Measurements from ENCODE around the gene AKIRIN2.

The AKIRIN2 gene

DNA sequence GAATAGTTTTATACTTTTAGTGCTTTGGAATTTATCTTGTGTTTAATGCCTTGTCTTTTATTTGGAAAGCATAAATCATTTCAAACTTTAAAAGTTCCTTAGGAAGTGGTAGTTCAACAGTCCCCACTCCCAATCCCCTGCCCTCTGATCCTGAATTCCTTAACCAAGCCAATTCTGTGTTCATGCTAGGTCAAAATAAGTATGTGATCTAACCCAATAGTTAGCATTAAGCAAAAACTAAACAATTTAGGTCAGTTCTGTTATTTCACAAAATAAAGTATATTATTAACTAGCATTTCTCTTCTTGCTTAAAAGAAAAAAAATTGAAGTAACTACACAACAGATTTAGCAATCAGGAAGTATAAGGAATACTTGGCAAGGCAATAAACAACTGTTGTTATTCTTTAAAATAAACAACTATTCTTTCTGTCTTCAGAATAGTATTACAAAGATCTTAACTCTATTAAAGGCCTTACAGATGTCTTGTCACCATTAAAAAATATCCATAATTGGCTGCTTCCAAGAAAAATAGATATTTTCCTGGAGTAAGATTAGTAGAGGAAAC lies 37.0 kb downstream of the AKIRIN2 start:
- TF ChIP-seq, protein P1, sequence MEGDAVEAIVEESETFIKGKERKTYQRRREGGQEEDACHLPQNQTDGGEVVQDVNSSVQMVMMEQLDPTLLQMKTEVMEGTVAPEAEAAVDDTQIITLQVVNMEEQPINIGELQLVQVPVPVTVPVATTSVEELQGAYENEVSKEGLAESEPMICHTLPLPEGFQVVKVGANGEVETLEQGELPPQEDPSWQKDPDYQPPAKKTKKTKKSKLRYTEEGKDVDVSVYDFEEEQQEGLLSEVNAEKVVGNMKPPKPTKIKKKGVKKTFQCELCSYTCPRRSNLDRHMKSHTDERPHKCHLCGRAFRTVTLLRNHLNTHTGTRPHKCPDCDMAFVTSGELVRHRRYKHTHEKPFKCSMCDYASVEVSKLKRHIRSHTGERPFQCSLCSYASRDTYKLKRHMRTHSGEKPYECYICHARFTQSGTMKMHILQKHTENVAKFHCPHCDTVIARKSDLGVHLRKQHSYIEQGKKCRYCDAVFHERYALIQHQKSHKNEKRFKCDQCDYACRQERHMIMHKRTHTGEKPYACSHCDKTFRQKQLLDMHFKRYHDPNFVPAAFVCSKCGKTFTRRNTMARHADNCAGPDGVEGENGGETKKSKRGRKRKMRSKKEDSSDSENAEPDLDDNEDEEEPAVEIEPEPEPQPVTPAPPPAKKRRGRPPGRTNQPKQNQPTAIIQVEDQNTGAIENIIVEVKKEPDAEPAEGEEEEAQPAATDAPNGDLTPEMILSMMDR (IDR thresholded peaks at IDR 0.05; ENCODE audit: low read depth, low read length, missing control alignments), result no peak
- no peak for DNase-seq (ENCODE audit: low read depth)
- no peak overlapping the region for H3K4me3 ChIP-seq (ENCODE audit: low read depth, low read length)
- in situ Hi-C loops (cut with HindIII; ENCODE audit: low sequenced_read_pairs), result loop anchor here (5.0 kb wide), 1 partner anchor 77 kb away; no protein-coding TSS in a partner anchor

DNA sequence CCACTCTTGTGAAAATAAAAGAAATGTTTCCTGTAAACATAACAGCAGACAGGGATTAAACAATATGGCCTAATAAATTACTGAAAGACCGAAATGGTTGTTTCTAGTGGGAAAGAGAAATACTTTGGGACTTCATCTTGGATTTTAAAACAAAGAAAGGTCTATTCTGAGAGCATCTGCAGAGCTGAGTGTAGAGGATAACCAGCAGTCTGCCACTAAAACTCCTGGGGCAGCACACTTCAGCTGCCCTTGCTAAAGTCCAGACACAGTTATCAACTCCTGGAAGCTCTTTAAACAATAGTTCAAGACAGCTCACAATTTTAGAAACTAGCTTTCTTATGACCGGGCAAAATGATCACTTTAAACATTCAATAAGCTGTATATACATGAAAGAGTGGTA lies 38.6 kb downstream of the AKIRIN2 start:
- DNase-seq (ENCODE audit: low read depth), result no peak
- TF ChIP-seq, protein P1 (IDR thresholded peaks at IDR 0.05; ENCODE audit: low read depth, low read length, missing control alignments), result no peak
- in situ Hi-C loops (cut with HindIII; ENCODE audit: low sequenced_read_pairs), result loop anchor here (5.0 kb wide), 1 partner anchor 79 kb away; no protein-coding TSS in a partner anchor

DNA sequence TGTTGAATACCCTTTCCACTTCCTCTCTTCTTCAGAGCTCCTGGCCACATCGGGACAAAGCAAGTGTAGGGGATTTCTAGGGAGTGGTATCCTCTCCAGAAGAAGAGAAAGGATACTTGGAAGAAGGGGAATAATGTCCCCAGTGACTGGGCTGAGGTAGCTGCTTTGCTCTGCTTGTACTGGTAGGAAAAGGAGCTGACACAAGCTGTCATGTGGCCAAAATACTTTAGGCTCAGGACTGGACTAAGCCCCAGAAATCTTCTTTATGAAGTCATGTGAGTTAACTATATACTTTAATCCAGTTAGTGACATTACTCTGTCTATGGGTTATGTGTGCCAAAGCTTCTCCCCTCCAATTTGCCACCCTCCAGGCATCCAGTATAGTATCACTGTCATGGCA lies 40.5 kb downstream of the AKIRIN2 start:
- DNase-seq (ENCODE audit: low read depth), result no peak
- in situ Hi-C loops (cut with HindIII; ENCODE audit: low sequenced_read_pairs), result loop anchor here (5.0 kb wide), 1 partner anchor 81 kb away; no protein-coding TSS in a partner anchor
- TF ChIP-seq, protein P1 (IDR thresholded peaks at IDR 0.05; ENCODE audit: low read depth, low read length, missing control alignments), result no peak
- no peak overlapping the region for H3K4me3 ChIP-seq (ENCODE audit: low read depth, low read length)

More for the DNA sequence above, 38.6 kb downstream of the AKIRIN2 start:
- no peak overlapping the region for H3K4me3 ChIP-seq (ENCODE audit: low read depth, low read length)

DNA sequence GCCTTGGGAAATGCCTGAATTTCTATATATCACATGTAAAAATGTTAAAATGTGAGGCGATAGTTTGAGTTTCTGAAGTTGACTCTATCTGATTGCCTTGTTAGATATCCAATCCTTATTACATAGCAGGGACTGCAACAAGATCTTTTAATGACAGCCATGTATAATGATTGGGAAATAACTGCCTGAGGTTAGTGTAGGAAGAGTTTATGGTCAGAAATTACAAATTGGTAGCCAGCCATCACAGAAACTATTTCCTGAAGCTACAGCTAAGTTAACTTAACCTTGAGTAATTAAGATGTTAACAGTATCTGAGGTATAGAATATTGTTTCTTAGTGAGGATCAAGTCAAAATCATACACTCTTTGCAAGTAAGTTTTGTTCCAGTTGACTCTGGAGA lies 41.0 kb downstream of the AKIRIN2 start:
- DNase-seq (ENCODE audit: low read depth), result no peak
- TF ChIP-seq, protein P1 (IDR thresholded peaks at IDR 0.05; ENCODE audit: low read depth, low read length, missing control alignments), result no peak
- H3K4me3 ChIP-seq (ENCODE audit: low read depth, low read length), result no peak overlapping the region
- in situ Hi-C loops (cut with HindIII; ENCODE audit: low sequenced_read_pairs), result loop anchor here (5.0 kb wide), 1 partner anchor 81 kb away; no protein-coding TSS in a partner anchor

DNA sequence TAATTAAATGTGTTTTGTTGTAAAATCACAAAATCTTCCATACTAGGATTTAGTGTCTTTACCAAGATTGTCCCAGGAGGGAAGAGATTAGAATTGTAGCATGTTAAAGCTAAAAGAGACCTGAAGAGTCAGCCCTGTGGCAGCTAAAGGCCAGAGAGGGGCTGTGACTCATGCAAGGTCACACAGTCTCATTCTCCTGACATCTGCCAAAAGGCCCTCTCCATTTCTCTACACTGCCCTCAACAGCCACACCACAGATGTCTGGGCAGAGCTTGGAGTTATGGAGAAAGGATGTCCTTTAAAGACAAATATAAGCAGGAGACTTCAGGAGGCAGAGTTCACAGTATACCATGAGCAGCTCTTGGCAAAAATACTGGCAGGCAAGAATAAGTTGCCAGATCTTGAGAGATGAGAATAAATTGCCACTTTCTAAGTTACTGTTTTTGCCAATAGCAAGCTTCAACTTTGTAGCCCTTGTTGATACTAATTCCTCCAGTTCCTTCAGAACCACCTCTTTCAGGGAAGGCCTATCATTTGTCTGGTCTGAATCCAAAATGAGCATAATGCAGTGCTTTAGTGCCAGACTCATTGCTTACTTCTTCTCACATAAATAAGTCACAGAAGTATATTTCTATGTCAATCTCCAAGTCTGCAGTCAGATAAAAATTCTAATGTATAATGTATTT lies 41.7 kb downstream of the AKIRIN2 start:
- no peak for DNase-seq (ENCODE audit: low read depth)
- in situ Hi-C loops (cut with HindIII; ENCODE audit: low sequenced_read_pairs), result loop anchor here (5.0 kb wide), 1 partner anchor 82 kb away; no protein-coding TSS in a partner anchor

DNA sequence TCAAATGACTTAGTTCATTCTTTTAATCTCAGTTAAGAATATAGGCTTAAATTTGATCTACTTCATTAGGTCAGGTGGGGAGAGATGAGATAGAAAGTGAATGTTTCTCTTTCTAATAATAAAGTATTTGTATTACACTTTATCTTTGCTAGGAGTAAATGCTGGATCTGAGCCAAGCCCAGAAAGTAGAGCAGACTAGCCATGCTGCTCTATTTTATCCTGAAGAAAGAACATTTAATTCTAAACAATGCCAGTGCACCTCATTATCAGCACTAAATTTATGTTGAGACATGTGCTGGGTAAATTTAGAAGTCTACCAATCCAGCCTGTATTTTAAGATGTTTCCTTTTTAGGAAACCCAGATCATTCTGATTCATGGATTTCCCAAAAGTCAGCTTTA lies 43.5 kb downstream of the AKIRIN2 start:
- in situ Hi-C loops (cut with HindIII; ENCODE audit: low sequenced_read_pairs), result no loop called here
- no peak overlapping the region for H3K4me3 ChIP-seq (ENCODE audit: low read depth, low read length)
- DNase-seq (ENCODE audit: low read depth), result no peak
- TF ChIP-seq, protein P1 (IDR thresholded peaks at IDR 0.05; ENCODE audit: low read depth, low read length, missing control alignments), result no peak

More for the DNA sequence above, 41.7 kb downstream of the AKIRIN2 start:
- TF ChIP-seq, protein P1 (IDR thresholded peaks at IDR 0.05; ENCODE audit: low read depth, low read length, missing control alignments), result no peak
- no peak overlapping the region for H3K4me3 ChIP-seq (ENCODE audit: low read depth, low read length)
